ENCODE measurements around the gene TOGARAM2. TPM values are rescaled to one million over a fixed set of nuclear protein-coding genes. Genes with fewer than 3 reads are reported as not detected.

The TOGARAM2 gene
- total RNA-seq, 1 donor from 2014 or later = not detected

GRCh38 chr2:29068513-29068912 is 87.4 kb downstream of the TOGARAM2 start:
- no peak overlapping the region for H3K4me3 ChIP-seq (ENCODE audit: low read depth, low read length)
- no peak for TF ChIP-seq CTCF (conservative IDR thresholded peaks at IDR 0.05; ENCODE audit: low read depth, low read length)
- DNase-seq (ENCODE audit: low read depth) = no peak

GRCh38 chr2:29070526-29070925 is 89.4 kb downstream of the TOGARAM2 start:
- no peak for TF ChIP-seq CTCF (conservative IDR thresholded peaks at IDR 0.05; ENCODE audit: low read depth, low read length)
- DNase-seq (ENCODE audit: low read depth) = no peak
- H3K4me3 ChIP-seq (ENCODE audit: low read depth, low read length) = no peak overlapping the region

DNA sequence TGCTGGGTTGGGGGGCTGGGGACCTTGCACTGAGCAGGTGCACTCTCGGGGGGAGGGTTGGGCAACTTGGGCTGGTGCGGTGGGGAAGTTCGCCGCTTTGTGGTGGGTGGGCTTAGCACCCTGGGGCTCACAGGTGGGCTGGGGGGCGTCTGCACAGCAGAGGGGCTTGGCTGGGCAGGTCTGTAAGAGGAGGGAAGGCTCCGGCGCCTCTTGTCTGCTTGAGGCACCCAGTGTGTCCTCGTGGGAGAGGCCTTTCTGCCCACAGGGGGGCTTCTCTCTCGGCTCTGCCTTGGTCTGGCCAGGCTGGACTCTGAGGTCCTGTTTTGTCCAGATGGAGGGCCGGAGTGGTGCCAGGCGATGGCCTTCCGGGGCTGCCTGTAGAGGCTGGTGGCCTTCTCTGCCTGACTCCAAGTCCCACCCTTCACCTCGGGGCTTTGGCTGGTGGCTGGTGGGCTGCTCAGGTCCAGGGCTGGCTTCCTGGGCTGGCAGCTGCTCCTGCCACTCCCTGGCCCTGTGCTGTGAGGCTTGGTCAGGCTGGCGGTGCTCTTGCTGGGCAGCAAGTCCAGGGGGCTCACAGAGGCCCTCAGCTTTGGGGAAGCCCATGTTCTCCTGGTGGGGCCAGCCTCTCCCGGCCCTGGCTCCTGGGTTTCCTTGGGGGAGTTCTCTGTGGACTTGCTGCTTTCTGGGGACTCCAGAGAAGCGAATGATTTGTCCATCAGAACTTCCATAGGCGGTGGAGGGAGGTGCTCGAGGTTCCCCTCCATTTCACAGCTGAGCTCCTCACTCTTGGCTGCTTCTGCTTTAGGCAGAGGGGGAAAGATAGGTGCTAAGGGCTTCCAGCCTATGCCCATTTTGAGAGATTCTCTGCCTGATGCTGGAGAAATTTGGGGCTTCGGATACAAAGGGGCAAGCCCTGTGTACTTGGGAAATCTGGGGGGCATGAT is 90.2 kb downstream of the TOGARAM2 start:
- no peak for TF ChIP-seq CTCF (conservative IDR thresholded peaks at IDR 0.05; ENCODE audit: low read depth, low read length)
- DNase-seq (ENCODE audit: low read depth) = no peak
- H3K4me3 ChIP-seq (ENCODE audit: low read depth, low read length) = no peak overlapping the region

- no peak overlapping the region for H3K4me3 ChIP-seq (ENCODE audit: low read depth, low read length)
- TF ChIP-seq CTCF (conservative IDR thresholded peaks at IDR 0.05; ENCODE audit: low read depth, low read length) = no peak
- DNase-seq (ENCODE audit: low read depth) = no peak
Observed at GRCh38 chr2:29072251-29072650, 91.2 kb downstream of the TOGARAM2 start.

DNA sequence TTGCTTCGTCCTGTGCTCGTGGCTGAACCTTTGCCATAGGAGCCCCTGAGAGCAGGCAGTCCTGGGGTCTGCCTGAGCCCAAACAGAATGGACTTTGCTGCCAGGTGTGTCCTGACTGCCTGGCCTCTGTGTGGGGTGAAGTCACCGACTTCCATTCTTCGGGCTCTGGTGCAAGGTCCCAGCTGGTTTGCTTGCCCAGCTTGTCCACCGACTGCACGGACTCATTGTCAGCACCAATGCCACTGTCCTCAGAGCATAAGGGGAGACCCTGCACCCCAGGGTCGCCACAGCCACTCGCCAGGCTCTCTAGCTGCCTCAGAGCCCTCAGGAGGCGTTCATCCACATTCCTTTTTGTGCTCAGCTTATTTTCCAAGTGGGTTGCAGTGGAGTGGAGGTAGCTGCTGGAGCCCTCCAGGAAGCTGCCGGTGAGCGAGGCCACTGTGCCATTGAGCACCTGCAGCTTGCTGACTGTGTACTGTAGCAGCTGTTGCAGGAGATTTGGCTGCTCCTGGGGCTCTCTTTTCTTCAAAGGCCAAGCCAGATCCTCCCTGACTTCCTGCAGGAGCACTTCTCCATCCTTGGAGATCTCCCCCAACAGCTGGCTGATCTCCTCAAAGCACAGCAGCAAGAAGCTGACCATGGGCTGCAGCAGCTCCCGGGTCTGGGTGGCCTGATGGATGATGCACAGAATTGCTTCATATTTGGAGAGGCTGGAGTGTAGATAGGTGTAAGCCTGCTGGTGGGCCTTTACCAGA is 92.0 kb downstream of the TOGARAM2 start:
- no peak for TF ChIP-seq CTCF (conservative IDR thresholded peaks at IDR 0.05; ENCODE audit: low read depth, low read length)
- no peak overlapping the region for H3K4me3 ChIP-seq (ENCODE audit: low read depth, low read length)
- no peak for DNase-seq (ENCODE audit: low read depth)

DNA sequence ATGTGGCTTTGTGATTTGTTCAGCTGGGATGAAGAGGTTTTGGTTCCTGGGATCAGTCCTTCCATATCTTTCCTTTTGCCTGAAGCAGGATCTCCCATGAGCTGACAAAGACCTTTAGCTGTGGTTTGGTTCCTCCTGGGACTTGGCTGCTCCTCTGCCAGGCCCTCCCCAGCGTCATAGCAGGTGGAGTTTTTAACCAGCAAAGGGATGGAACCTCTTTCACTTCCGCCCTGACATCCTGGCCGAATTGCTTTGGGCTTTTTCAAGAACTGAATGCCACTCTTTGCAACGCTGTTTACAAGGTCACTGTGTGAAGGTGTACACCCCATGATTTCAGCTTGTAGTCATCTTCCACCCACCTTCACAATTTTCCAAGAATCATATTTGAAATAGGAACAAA is 92.8 kb downstream of the TOGARAM2 start:
- no peak for TF ChIP-seq CTCF (conservative IDR thresholded peaks at IDR 0.05; ENCODE audit: low read depth, low read length)
- no peak overlapping the region for H3K4me3 ChIP-seq (ENCODE audit: low read depth, low read length)
- no peak for DNase-seq (ENCODE audit: low read depth)

Data from epithelial cell of proximal tubule (primary cell).